Astrocyte (in vitro differentiated cells and primary cell): ENCODE measurements around the gene MYLK3.

Experiments used
- CTCF ChIP-seq: IDR thresholded peaks from 2 replicates; pipeline ENCODE4 v1.5.1; 2011; ENCODE audit warnings: low read depth, mild to moderate bottlenecking, inconsistent platforms, low read length, moderate library complexity; ENCODE audit not compliant: insufficient read depth
- EZH2 ChIP-seq: IDR thresholded peaks from 2 replicates; pipeline ENCODE4 v1.6.1; 2012; ENCODE audit warnings: mild to moderate bottlenecking, low read length, inconsistent platforms; ENCODE audit not compliant: insufficient read depth

- TF ChIP-seq EZH2 (no peak), CTCF (no peak)
Observed at GRCh38 chr16:46785076-46785845, 37.1 kb upstream of the MYLK3 start.
